ENCODE results near the gene PDE8B.

GRCh38 chr5:77168161-77168878 lies 42.2 kb upstream of the PDE8B start:
- TF ChIP-seq CTCF (IDR thresholded peaks at IDR 0.05) (no peak), POLR2A (IDR thresholded peaks at IDR 0.05) (no peak), EP300 (IDR thresholded peaks at IDR 0.05) (no peak)

All from ovary (tissue), 3 donors.